Measurements from ENCODE around the gene UBE3C. TPM values are rescaled to one million over a fixed set of nuclear protein-coding genes. Genes with fewer than 3 reads are reported as not detected.

Gene UBE3C
- total and polyA plus RNA-seq, 9 of the 15 experiments (the other 6 are each of a cell fraction or from before 2014, with no cell fraction given): 9.6 to 91.7 (median 75.4) TPM

DNA sequence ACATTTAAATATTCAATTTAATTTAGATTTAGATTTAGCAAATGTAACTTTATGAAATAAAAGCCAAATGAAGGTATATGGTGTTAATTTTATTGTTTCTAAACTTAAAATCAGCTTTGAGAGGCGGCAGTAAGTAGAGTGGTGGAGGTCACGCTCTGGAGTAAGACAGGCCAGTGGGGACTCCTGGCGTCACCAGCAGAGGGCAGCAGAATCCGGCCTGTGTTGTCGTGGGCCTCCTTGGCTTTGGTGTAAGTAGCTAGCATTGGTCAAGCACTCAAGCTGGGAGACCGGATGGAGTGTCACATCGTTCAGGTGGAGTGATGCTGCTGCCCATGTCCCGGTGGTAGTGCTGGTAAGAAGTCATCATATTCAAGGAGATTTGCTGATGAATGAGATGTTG is 99.4 kb downstream of the UBE3C start:
- no peak overlapping the region for H3K4me2 ChIP-seq (ENCODE audit: insufficient read depth, low read length)
- no peak overlapping the region for H2AFZ ChIP-seq (ENCODE audit: low read depth, low read length)
- POLR2A ChIA-PET: interaction anchor here (0.8 to 1.3 kb wide), 3 partner anchors 9 to 246 kb away, joined by 3 to 5 read pairs (median 3); no protein-coding TSS in a partner anchor
- H3K27ac ChIP-seq (ENCODE audit: extremely low read depth, low read depth, low read length): no peak overlapping the region
- no peak overlapping the region; a peak in 1 of 4 replicates for H3K9ac ChIP-seq (ENCODE audit: insufficient read depth in 1 of 2, low read depth in 2 of 2, low read length in 2 of 2)
- ATAC-seq: peak; percentile 94
- no peaks in the 10 kb centered on the region for H3K27me3 ChIP-seq (ENCODE audit: control insufficient read depth in 2 of 2, insufficient read depth in 2 of 2, low read length in 2 of 2)
- peak; percentile 42 for FAIRE-seq
- no peaks in the 10 kb centered on the region for H3K9me3 ChIP-seq (replicated peaks; ENCODE audit: control insufficient read depth, insufficient read depth, low read depth, low read length)
- BruUV-seq (replicated peaks): no TSS peak
- CTCF ChIA-PET (ENCODE audit: low intra/inter-chr PET ratio): interaction anchor here (0.6 to 1.4 kb wide), 3 partner anchors 35 to 852 kb away, joined by 3 to 5 read pairs (median 3); no protein-coding TSS in a partner anchor
- H3K79me2 ChIP-seq (ENCODE audit: control insufficient read depth, insufficient read depth, low read length): no peaks in the 10 kb centered on the region
- peaks cover 87% of the 10 kb centered on the region for H3K36me3 ChIP-seq (ENCODE audit: control insufficient read depth, insufficient read depth, low read length)
- DNase-seq (ENCODE audit: extremely low read depth in 1 of 4, low spot score in 3 of 4): peak; percentile 68 to 76 (median 69)
- no peaks in the 10 kb centered on the region for H3K9me1 ChIP-seq (ENCODE audit: control insufficient read depth, insufficient read depth, low read length)
- in situ Hi-C loops (cut with MboI) (no loop called here), intact Hi-C loops (cut with micrococcal nuclease) (loop anchor here (5.0 kb wide), 1 partner anchor 149 kb away; no protein-coding TSS in a partner anchor)
- 69% methylated on average over 8 of the region's 8 CpGs for WGBS (ENCODE audit: insufficient coverage, low coverage, missing lambda C conversion rate)
- H4K20me1 ChIP-seq (replicated peaks; ENCODE audit: control insufficient read depth, insufficient read depth, low read length): 0 out of 2 replicates have a peak, but pooled peaks cover 4% of the 10 kb centered on the region
- H3K4me3 ChIP-seq: no peak overlapping the region
- H3K4me1 ChIP-seq (replicated peaks in 1 of 2; ENCODE audit: control insufficient read depth in 2 of 2, insufficient read depth in 2 of 2, low read length in 2 of 2): no peaks in the 10 kb centered on the region
- TF ChIP-seq, protein P1, sequence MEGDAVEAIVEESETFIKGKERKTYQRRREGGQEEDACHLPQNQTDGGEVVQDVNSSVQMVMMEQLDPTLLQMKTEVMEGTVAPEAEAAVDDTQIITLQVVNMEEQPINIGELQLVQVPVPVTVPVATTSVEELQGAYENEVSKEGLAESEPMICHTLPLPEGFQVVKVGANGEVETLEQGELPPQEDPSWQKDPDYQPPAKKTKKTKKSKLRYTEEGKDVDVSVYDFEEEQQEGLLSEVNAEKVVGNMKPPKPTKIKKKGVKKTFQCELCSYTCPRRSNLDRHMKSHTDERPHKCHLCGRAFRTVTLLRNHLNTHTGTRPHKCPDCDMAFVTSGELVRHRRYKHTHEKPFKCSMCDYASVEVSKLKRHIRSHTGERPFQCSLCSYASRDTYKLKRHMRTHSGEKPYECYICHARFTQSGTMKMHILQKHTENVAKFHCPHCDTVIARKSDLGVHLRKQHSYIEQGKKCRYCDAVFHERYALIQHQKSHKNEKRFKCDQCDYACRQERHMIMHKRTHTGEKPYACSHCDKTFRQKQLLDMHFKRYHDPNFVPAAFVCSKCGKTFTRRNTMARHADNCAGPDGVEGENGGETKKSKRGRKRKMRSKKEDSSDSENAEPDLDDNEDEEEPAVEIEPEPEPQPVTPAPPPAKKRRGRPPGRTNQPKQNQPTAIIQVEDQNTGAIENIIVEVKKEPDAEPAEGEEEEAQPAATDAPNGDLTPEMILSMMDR (IDR thresholded peaks at IDR 0.05 in 2 of 3, conservative IDR thresholded peaks at IDR 0.05 in 1 of 3; ENCODE audit: insufficient read depth in 2 of 3, low read depth in 1 of 3, low read length in 3 of 3): peak; percentile 76 to 93 (median 81)
- TF ChIP-seq STAT5B (CRISPR knock-in tag; IDR thresholded peaks at IDR 0.05) (no peak), CREM (IDR thresholded peaks at IDR 0.05; ENCODE audit: low read depth) (peak; percentile 36; the same call in 1 of the 2 replicates), NFIX (CRISPR knock-in tag; IDR thresholded peaks at IDR 0.05; ENCODE audit: low read depth) (no peak), ZNF668 (CRISPR knock-in tag; IDR thresholded peaks at IDR 0.05) (no peak)
- TF ChIP-seq, protein P2, sequence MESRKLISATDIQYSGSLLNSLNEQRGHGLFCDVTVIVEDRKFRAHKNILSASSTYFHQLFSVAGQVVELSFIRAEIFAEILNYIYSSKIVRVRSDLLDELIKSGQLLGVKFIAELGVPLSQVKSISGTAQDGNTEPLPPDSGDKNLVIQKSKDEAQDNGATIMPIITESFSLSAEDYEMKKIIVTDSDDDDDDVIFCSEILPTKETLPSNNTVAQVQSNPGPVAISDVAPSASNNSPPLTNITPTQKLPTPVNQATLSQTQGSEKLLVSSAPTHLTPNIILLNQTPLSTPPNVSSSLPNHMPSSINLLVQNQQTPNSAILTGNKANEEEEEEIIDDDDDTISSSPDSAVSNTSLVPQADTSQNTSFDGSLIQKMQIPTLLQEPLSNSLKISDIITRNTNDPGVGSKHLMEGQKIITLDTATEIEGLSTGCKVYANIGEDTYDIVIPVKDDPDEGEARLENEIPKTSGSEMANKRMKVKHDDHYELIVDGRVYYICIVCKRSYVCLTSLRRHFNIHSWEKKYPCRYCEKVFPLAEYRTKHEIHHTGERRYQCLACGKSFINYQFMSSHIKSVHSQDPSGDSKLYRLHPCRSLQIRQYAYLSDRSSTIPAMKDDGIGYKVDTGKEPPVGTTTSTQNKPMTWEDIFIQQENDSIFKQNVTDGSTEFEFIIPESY (CRISPR knock-in tag; IDR thresholded peaks at IDR 0.05): peak; percentile 97
- TF ChIP-seq, protein P3, sequence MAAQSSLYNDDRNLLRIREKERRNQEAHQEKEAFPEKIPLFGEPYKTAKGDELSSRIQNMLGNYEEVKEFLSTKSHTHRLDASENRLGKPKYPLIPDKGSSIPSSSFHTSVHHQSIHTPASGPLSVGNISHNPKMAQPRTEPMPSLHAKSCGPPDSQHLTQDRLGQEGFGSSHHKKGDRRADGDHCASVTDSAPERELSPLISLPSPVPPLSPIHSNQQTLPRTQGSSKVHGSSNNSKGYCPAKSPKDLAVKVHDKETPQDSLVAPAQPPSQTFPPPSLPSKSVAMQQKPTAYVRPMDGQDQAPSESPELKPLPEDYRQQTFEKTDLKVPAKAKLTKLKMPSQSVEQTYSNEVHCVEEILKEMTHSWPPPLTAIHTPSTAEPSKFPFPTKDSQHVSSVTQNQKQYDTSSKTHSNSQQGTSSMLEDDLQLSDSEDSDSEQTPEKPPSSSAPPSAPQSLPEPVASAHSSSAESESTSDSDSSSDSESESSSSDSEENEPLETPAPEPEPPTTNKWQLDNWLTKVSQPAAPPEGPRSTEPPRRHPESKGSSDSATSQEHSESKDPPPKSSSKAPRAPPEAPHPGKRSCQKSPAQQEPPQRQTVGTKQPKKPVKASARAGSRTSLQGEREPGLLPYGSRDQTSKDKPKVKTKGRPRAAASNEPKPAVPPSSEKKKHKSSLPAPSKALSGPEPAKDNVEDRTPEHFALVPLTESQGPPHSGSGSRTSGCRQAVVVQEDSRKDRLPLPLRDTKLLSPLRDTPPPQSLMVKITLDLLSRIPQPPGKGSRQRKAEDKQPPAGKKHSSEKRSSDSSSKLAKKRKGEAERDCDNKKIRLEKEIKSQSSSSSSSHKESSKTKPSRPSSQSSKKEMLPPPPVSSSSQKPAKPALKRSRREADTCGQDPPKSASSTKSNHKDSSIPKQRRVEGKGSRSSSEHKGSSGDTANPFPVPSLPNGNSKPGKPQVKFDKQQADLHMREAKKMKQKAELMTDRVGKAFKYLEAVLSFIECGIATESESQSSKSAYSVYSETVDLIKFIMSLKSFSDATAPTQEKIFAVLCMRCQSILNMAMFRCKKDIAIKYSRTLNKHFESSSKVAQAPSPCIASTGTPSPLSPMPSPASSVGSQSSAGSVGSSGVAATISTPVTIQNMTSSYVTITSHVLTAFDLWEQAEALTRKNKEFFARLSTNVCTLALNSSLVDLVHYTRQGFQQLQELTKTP (IDR thresholded peaks at IDR 0.05; ENCODE audit: low read depth in 1 of 2, partially characterized antibody in 2 of 2): no peak
- TF ChIP-seq, protein P4, sequence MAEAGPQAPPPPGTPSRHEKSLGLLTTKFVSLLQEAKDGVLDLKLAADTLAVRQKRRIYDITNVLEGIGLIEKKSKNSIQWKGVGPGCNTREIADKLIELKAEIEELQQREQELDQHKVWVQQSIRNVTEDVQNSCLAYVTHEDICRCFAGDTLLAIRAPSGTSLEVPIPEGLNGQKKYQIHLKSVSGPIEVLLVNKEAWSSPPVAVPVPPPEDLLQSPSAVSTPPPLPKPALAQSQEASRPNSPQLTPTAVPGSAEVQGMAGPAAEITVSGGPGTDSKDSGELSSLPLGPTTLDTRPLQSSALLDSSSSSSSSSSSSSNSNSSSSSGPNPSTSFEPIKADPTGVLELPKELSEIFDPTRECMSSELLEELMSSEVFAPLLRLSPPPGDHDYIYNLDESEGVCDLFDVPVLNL (CRISPR knock-in tag; IDR thresholded peaks at IDR 0.05; ENCODE audit: low read depth): no peak
- TF ChIP-seq, protein P5, sequence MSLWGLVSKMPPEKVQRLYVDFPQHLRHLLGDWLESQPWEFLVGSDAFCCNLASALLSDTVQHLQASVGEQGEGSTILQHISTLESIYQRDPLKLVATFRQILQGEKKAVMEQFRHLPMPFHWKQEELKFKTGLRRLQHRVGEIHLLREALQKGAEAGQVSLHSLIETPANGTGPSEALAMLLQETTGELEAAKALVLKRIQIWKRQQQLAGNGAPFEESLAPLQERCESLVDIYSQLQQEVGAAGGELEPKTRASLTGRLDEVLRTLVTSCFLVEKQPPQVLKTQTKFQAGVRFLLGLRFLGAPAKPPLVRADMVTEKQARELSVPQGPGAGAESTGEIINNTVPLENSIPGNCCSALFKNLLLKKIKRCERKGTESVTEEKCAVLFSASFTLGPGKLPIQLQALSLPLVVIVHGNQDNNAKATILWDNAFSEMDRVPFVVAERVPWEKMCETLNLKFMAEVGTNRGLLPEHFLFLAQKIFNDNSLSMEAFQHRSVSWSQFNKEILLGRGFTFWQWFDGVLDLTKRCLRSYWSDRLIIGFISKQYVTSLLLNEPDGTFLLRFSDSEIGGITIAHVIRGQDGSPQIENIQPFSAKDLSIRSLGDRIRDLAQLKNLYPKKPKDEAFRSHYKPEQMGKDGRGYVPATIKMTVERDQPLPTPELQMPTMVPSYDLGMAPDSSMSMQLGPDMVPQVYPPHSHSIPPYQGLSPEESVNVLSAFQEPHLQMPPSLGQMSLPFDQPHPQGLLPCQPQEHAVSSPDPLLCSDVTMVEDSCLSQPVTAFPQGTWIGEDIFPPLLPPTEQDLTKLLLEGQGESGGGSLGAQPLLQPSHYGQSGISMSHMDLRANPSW (CRISPR knock-in tag; IDR thresholded peaks at IDR 0.05): 0 out of 2 replicates have a peak, but pooled peaks have one; percentile 29

Data from K562 (cell line).